Glutamatergic neuron (in vitro differentiated cells): ENCODE measurements around the gene CNOT4. TPM values are rescaled to one million over a fixed set of nuclear protein-coding genes. Genes with fewer than 3 reads are reported as not detected.

Experiments used
- DNase-seq: peaks from one replicate; pipeline ENCODE4 v3.0.0; 2022
- H3K27ac Mint-ChIP-seq: one replicate; pipeline ENCODE4 v1.8.0; 2020; ENCODE audit warnings: mild to moderate bottlenecking, mixed read lengths, inconsistent platforms; ENCODE audit not compliant: unreplicated experiment
- H3K27me3 Mint-ChIP-seq: one replicate; pipeline ENCODE4 v1.8.0; 2020; ENCODE audit warnings: mild to moderate bottlenecking, moderate library complexity, mixed read lengths, inconsistent platforms; ENCODE audit not compliant: unreplicated experiment
- H3K36me3 Mint-ChIP-seq: one replicate; pipeline ENCODE4 v1.8.0; 2020; ENCODE audit warnings: mild to moderate bottlenecking, mixed read lengths, inconsistent platforms; ENCODE audit not compliant: unreplicated experiment
- H3K4me1 Mint-ChIP-seq: one replicate; pipeline ENCODE4 v1.8.0; 2020; ENCODE audit warnings: mild to moderate bottlenecking, low read depth, mixed read lengths, inconsistent platforms; ENCODE audit not compliant: unreplicated experiment
- H3K4me3 Mint-ChIP-seq: one replicate; pipeline ENCODE4 v1.8.0; 2020; ENCODE audit warnings: mild to moderate bottlenecking, mixed read lengths, inconsistent platforms; ENCODE audit not compliant: unreplicated experiment
- H3K9me3 Mint-ChIP-seq: one replicate; pipeline ENCODE4 v1.8.0; 2020; ENCODE audit warnings: mild to moderate bottlenecking, moderate library complexity, mixed read lengths, inconsistent platforms; ENCODE audit not compliant: unreplicated experiment
- total RNA-seq: library from RNA; stranded (reverse); fragmentation: NEBNext Ultra II Directional; extraction: Animal tissue kit (Norgen Biotek cat#: 25700); gene quantifications from one replicate; pipeline ENCODE4 v1.2.1, GENCODE V29; 2021; ENCODE audit not compliant: unreplicated experiment
- TF ChIP-seq, protein P1 (sequence below): fragments of 200-600 bp; sonication (generic); IDR thresholded peaks from one replicate; pipeline ENCODE4 v1.5.0; 2021; ENCODE audit not compliant: partially characterized antibody, unreplicated experiment

The CNOT4 gene
- total RNA-seq, 1 donor from 2014 or later = 25.3 TPM

DNA sequence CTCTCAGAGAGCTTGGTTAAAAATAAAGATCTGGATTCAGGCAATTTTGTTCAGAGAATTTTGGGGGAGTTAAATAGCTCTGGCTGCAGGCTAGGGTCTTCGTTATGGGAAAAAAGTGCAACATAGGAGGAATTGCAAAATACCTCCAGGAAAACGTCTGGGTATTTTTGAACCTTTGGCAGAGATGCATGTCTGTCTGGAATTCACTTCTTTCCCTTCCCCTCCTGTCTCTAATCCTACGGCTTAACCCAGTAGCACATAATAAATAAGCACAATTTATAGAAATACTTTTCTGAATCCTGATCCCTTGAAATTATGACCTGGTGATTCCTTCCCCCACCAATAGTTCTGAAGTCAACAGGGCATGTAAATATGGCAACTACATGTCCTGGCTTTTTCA lies 28.5 kb upstream of the CNOT4 start:
- no peaks in the 10 kb centered on the region for H3K36me3 Mint-ChIP-seq
- no peaks in the 10 kb centered on the region for H3K4me1 Mint-ChIP-seq
- peaks cover 1% of the 10 kb centered on the region for H3K9me3 Mint-ChIP-seq
- H3K27me3 Mint-ChIP-seq = no peaks in the 10 kb centered on the region
- H3K4me3 Mint-ChIP-seq = no peak overlapping the region
- H3K27ac Mint-ChIP-seq = no peak overlapping the region
- TF ChIP-seq, protein P1, sequence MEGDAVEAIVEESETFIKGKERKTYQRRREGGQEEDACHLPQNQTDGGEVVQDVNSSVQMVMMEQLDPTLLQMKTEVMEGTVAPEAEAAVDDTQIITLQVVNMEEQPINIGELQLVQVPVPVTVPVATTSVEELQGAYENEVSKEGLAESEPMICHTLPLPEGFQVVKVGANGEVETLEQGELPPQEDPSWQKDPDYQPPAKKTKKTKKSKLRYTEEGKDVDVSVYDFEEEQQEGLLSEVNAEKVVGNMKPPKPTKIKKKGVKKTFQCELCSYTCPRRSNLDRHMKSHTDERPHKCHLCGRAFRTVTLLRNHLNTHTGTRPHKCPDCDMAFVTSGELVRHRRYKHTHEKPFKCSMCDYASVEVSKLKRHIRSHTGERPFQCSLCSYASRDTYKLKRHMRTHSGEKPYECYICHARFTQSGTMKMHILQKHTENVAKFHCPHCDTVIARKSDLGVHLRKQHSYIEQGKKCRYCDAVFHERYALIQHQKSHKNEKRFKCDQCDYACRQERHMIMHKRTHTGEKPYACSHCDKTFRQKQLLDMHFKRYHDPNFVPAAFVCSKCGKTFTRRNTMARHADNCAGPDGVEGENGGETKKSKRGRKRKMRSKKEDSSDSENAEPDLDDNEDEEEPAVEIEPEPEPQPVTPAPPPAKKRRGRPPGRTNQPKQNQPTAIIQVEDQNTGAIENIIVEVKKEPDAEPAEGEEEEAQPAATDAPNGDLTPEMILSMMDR = no peak
- no peak for DNase-seq

DNA sequence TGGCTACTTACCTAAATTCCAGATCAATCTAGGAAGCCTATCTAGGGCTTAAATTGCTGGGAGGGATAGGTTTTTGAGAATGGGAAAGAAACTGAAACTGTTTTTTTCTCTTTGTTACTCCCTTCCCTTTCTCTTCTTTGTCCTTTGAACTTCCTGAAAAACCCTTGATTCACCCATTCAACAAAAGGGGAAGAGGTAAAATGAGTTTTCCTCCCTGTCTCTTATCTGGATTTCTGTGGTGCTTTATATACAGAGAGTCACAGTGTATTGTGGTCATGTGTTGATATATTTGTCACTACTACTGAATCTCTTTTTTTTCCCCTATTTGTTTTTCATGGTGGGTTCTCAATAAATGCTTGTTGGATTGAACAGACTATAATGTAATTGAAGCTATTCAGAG lies 28.0 kb upstream of the CNOT4 start:
- H3K27me3 Mint-ChIP-seq = no peaks in the 10 kb centered on the region
- no peak for DNase-seq
- H3K4me1 Mint-ChIP-seq = no peaks in the 10 kb centered on the region
- no peak overlapping the region for H3K27ac Mint-ChIP-seq
- H3K4me3 Mint-ChIP-seq = no peak overlapping the region
- TF ChIP-seq, protein P1 = no peak
- H3K36me3 Mint-ChIP-seq = no peaks in the 10 kb centered on the region
- H3K9me3 Mint-ChIP-seq = peaks cover 1% of the 10 kb centered on the region

DNA sequence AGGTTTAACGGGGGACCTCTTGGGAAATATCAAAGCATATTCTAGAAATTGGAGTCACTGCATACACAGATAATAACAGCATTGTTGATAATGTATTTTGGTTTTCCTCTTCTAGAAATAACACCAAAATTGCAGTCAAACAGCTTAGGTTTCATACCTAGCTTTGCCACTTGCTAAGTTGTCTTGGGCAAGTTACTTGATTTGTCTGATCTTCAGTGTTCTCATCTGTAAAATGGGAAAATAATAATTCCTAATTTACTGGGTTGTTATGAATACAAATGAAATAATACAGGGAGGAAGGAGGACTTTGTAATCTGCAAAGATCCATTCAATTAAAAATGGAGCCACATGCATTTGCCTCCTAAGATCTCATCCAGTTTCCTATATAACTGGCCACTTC lies 27.6 kb upstream of the CNOT4 start:
- H3K27ac Mint-ChIP-seq = no peak overlapping the region
- TF ChIP-seq, protein P1 = no peak
- H3K27me3 Mint-ChIP-seq = no peaks in the 10 kb centered on the region
- H3K36me3 Mint-ChIP-seq = no peaks in the 10 kb centered on the region
- no peaks in the 10 kb centered on the region for H3K4me1 Mint-ChIP-seq
- H3K9me3 Mint-ChIP-seq = peaks cover 1% of the 10 kb centered on the region
- DNase-seq = no peak
- no peak overlapping the region for H3K4me3 Mint-ChIP-seq

DNA sequence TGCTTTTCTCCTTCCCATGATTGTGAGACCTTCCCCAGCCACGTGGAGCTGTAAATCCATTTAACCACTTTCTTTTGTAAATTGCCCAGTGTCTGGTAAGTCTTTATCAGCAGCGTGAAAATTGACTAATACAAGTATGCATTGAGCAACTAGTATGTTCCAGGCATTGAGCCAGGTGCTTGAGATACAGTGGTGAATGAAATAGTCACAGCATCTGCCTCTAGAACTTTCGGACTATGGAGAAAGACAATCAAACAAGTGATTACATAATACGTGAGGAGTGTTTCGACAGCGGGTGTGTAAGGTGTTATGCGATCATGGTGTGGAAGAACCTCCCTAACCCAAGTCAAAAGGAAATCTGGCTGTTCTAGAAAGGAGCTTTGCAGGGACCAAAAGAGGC lies 26.2 kb upstream of the CNOT4 start:
- Mint-ChIP-seq H3K4me1 (no peaks in the 10 kb centered on the region), H3K27ac (no peak overlapping the region), H3K9me3 (peaks cover 1% of the 10 kb centered on the region), H3K4me3 (no peak overlapping the region), H3K27me3 (no peaks in the 10 kb centered on the region), H3K36me3 (no peaks in the 10 kb centered on the region)
- TF ChIP-seq, protein P1 = no peak
- no peak for DNase-seq

DNA sequence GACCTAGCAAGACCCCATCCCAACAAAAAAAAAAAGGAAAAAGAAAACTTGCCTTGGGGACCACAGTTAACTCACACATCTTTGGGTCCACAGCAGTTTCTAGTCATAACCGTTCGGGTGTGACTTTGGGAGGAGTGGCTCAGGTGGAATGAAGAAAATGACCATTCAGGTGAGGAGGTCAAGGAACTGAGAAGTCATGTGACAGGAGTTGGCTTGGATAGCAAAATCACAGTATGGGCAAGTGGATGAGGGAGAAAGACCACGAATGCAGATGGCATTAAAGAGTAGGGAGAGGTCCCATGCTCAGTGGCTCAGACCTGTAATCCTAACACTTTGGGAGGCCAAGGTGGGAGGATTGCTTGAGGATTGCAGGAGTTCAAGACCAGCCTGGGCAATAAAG lies 17.1 kb upstream of the CNOT4 start:
- Mint-ChIP-seq H3K4me1 (no peaks in the 10 kb centered on the region), H3K27me3 (peaks cover 3% of the 10 kb centered on the region), H3K27ac (no peak overlapping the region), H3K4me3 (no peak overlapping the region), H3K9me3 (no peaks in the 10 kb centered on the region), H3K36me3 (no peaks in the 10 kb centered on the region)
- TF ChIP-seq, protein P1 = no peak
- DNase-seq = no peak
